ENCODE results near the gene CHP1.
"Not testable (repeated sequence)": the region's sequence is repeated elsewhere in the genome, so short reads cannot be mapped to it uniquely, and the experiment has no call there.

The CHP1 gene

DNA sequence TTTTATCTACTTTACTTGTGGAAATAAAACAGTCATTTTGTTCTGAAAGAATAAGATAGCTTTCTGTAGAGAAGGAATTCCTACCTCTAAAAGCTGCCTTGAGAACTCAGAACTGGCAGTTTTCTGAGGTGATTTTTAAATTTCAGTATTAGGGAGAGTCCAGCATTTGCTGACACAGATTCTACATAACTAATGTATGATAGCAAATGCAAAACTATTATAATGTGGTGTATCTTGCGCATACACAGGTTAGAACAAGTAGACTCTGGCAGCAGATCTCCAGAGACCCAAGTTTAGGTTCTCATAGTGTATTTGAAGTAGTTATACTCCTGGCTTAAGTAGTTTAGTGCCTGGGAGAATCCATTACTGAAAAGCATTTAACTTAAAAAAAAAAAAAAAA lies 70.5 kb downstream of the CHP1 start:
- DNase-seq = no peak

DNA sequence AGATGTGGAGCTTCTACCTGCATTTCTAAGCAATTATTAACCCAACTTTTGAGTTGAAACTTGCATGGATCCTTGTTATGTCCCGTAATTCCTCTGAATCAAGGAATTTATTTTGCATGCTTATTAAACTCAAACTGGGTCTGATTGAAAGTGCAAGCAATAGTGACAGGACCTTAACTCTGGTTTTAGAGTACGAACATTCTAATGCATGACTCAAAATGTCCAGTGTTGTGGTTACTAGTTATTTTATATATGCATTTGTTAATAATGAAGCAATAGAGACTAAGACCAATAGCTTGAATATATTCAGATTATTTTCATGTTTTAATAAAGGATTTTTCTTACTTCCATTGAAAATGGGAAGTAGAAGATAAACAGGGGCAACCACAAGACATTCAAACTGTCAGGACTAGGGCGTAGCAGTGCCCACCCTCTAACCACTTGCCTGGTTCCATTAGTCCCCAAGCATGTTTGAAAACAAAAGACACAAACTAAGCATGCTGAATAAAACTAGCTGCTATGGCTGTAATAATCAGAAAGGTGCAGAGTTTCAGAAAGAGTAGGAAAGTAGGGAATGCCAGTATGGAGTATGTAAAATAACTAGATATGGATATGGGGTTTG lies 73.2 kb downstream of the CHP1 start:
- DNase-seq = no peak

DNA sequence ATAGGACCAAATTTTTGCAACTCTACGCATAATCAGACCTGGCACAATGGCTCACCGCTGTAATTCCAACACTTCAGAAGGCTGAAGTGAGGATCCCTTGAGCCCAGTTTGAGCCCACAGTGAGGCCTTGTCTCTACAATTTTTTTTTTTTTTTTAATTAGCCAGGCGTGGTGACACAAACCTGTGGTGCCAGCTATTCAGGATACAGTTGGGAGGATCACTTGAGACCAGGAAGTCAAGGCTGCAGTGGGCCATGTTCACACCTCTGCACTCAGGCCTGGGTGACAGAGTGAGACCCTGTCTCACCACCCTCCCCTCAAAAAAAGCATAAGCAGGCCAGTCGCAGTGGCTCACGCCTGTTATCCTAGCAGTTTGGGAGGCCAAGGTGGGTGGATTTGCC lies 76.6 kb downstream of the CHP1 start:
- no peak for DNase-seq

DNA sequence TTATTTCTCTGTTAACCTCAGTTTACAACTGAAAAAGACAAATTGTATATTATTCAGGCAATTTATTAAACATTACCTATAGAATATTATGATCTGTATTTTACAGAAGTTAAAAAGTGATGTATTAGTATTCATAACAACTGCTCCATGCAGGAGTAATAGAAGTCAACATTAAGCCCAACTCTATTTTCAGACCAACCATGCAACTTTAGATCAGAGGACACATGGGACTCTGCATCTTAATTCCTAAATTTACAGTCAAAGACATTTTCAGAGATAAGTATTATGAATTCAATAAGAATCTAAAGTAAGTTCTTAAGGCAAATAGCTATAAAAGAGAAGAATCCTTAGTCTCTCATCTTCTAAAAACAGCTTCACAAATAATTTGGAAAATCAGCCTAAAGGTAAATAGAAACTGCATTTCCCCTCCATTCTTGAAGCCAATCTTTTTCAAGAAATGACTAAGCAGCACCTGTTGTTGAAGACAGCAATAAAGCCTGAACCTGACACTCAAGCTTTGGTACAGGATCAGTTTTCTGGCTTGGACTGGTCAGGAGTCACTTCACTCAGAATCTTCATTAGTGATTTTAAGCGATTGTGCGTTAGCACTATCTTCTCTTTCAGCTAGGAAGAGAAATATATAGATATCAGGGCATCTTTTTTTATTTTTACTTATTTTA lies 78.3 kb downstream of the CHP1 start:
- no peak for DNase-seq

DNA sequence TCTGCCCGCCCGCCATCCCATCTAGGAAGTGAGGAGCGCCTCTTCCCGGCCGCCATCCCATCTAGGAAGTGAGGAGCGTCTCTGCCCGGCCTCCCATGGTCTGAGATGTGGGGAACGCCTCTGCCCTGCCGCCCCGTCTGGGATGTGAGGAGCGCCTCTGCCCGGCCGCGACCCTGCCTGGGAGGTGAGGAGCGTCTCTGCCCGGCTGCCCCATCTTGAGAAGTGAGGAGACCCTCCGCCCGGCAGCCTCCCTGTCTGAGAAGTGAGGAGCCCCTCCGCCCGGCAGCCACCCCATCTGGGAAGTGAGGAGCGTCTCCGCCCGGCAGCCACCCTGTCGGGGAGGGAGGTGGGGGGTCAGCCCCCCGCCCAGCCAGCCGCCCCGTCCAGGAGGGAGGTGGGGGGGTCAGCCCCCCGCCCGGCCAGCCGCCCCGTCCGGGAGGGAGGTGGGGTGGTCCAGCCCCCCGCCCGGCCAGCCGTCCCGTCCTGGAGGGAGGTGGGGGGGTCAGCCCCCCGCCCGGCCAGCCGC lies 89.8 kb downstream of the CHP1 start:
- not testable (repeated sequence) for DNase-seq

DNA sequence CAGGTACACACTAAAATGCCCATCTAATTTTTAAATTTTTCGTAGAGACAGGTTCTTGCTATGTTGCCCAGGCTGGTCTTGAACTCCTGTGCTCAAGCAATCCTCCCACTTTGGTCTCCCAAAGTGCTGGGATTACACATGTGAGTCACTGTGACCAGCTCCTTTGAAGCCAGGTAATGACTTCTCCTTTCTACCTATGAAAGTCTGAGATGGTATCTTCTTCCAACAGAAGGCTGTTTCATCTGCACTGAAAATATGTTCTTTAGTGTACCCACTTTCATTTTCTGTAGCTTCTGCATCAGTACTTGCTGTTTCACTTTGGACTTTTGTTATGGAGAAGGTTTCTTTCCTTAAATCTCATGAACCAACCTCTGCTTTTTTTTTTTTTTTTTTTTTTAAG lies 92.5 kb downstream of the CHP1 start:
- DNase-seq = peak; percentile 12

DNA sequence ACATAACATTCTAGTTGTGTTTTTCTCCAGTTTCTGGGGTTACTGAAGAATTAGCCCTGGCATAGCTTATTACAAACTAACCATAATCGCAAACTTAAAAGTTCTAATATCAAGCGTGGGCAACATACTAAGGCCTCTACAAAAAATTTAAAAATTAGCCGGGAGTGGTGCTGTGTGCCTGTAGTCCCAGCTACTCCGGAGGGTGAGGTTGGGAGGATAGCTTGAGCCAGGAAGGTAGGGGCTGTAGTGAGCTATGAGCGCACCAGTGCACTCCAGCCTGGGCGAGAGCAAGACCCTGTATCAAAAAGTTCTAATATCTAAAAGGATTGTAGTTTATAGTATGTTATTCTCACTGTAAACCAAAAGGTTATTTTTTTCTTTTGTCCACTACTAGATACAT lies 100.2 kb downstream of the CHP1 start:
- no peak for DNase-seq

All from activated CD4-positive, alpha-beta T cell treated with anti-CD3 and anti-CD28 coated beads for 48 hours (primary cell).